Astrocyte (in vitro differentiated cells and primary cell): ENCODE data around the gene MAP4K4. TPM values are rescaled to one million over a fixed set of nuclear protein-coding genes. Genes with fewer than 3 reads are reported as not detected.

Source experiments
- DNase-seq: peaks from one replicate; pipeline ENCODE4 v3.0.0-alpha.2; 2010; ENCODE audit warnings: low read depth
- FAIRE-seq: peaks from 2 replicates; lab custom pipeline; 2011; peaks lifted over from hg19 to GRCh38; lab: Jason Lieb, UNC
- H2AFZ ChIP-seq: 2 replicates; pipeline ENCODE4 v1.6.0; 2012; ENCODE audit warnings: low read depth, low read length, inconsistent platforms
- H3K27ac ChIP-seq: 2 replicates; pipeline ENCODE4 v1.5.1; 2011; ENCODE audit warnings: low read depth, low read length, inconsistent platforms
- H3K27me3 ChIP-seq: 2 replicates; pipeline ENCODE4 v1.6.0; 2011; ENCODE audit warnings: low read length, inconsistent platforms; ENCODE audit not compliant: insufficient read depth
- H3K36me3 ChIP-seq: 2 replicates; pipeline ENCODE4 v1.5.1; 2011; ENCODE audit warnings: low read length, inconsistent platforms; ENCODE audit not compliant: insufficient read depth
- H3K4me1 ChIP-seq: 2 replicates; pipeline ENCODE4 v1.5.1; 2011; ENCODE audit warnings: low read length, inconsistent platforms; ENCODE audit not compliant: insufficient read depth
- H3K4me2 ChIP-seq: 2 replicates; pipeline ENCODE4 v1.6.0; 2012; ENCODE audit warnings: low read length, inconsistent platforms
- H3K4me3 ChIP-seq: 2 replicates; pipeline ENCODE4 v1.5.1; 2011; ENCODE audit warnings: low read depth, mild to moderate bottlenecking, low read length, inconsistent platforms; ENCODE audit not compliant: insufficient read depth
- H3K79me2 ChIP-seq: 2 replicates; pipeline ENCODE4 v1.6.0; 2012; ENCODE audit warnings: mild to moderate bottlenecking, low read length, inconsistent platforms; ENCODE audit not compliant: insufficient read depth
- H3K9ac ChIP-seq: 2 replicates; pipeline ENCODE4 v1.6.0; 2012; ENCODE audit warnings: mild to moderate bottlenecking, low read length, inconsistent platforms
- H3K9me3 ChIP-seq: 2 replicates; pipeline ENCODE4 v1.5.1; 2012; ENCODE audit warnings: low read depth, mild to moderate bottlenecking, low read length, inconsistent platforms; ENCODE audit not compliant: insufficient read depth
- H4K20me1 ChIP-seq: 2 replicates; pipeline ENCODE4 v1.6.0; 2012; ENCODE audit warnings: low read length, inconsistent platforms; ENCODE audit not compliant: insufficient read depth
- H3K27ac Mint-ChIP-seq: one replicate; pipeline ENCODE4 v1.8.0; 2021; ENCODE audit warnings: mild to moderate bottlenecking, mixed read lengths; ENCODE audit not compliant: unreplicated experiment
- H3K27me3 Mint-ChIP-seq: one replicate; pipeline ENCODE4 v1.8.0; 2021; ENCODE audit warnings: low read depth, mixed read lengths; ENCODE audit not compliant: unreplicated experiment
- H3K36me3 Mint-ChIP-seq: one replicate; pipeline ENCODE4 v1.8.0; 2021; ENCODE audit warnings: low read depth, mixed read lengths; ENCODE audit not compliant: unreplicated experiment
- H3K4me1 Mint-ChIP-seq: one replicate; pipeline ENCODE4 v1.8.0; 2021; ENCODE audit warnings: low read depth, mixed read lengths; ENCODE audit not compliant: unreplicated experiment
- H3K4me3 Mint-ChIP-seq: one replicate; pipeline ENCODE4 v1.8.0; 2021; ENCODE audit warnings: mild to moderate bottlenecking, moderate library complexity, mixed read lengths; ENCODE audit not compliant: unreplicated experiment
- H3K9me3 Mint-ChIP-seq: one replicate; pipeline ENCODE4 v1.8.0; 2021; ENCODE audit warnings: mild to moderate bottlenecking, mixed read lengths; ENCODE audit not compliant: unreplicated experiment
- EZH2 ChIP-seq: IDR thresholded peaks from 2 replicates; pipeline ENCODE4 v1.6.1; 2012; ENCODE audit warnings: mild to moderate bottlenecking, low read length, inconsistent platforms; ENCODE audit not compliant: insufficient read depth
- total RNA-seq: library from RNA; stranded (reverse); gene quantifications from 2 replicates; pipeline ENCODE4 v1.2.1, GENCODE V29; 2021
- TF ChIP-seq, protein P1 (sequence below): IDR thresholded peaks from 2 replicates; pipeline ENCODE4 v1.5.1; 2011; ENCODE audit warnings: low read depth, mild to moderate bottlenecking, inconsistent platforms, low read length, moderate library complexity; ENCODE audit not compliant: insufficient read depth

Gene MAP4K4
- total RNA-seq, 1 donor from 2014 or later = 231 TPM

DNA sequence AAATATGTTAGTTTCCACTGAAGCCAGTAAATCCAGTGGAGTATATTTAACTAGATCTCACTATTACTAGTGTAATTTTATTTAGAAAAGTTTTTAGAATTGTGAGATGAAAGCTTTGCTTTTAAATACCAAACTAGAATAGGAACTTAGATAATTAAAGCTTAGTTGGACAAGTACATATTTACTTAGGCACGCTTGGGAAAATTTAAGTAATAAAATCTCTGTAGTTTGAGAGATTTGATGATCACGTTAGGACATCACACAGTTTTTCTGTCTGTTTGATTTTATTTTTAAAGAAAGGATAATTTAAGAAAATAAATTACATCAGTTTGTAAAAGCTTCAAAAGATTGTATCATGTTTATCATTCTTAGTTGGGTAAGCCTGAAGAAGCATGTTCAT is 153.5 kb downstream of the MAP4K4 start:
- Histone ChIP-seq H3K36me3 (peaks cover 49% of the 10 kb centered on the region), H3K4me2 (no peak overlapping the region), H3K4me1 (no peaks in the 10 kb centered on the region), H3K27me3 (no peaks in the 10 kb centered on the region), H3K27ac (no peak overlapping the region), H4K20me1 (peaks cover 66% of the 10 kb centered on the region), H3K4me3 (no peak overlapping the region), H3K9me3 (no peaks in the 10 kb centered on the region), H2AFZ (no peak overlapping the region), H3K79me2 (peaks cover 74% of the 10 kb centered on the region), H3K9ac (no peak overlapping the region)
- H3K27ac Mint-ChIP-seq = no peak overlapping the region
- no peak for DNase-seq
- peaks cover 9% of the 10 kb centered on the region for H3K36me3 Mint-ChIP-seq
- no peaks in the 10 kb centered on the region for H3K27me3 Mint-ChIP-seq
- H3K4me1 Mint-ChIP-seq = peaks cover 10% of the 10 kb centered on the region
- no peaks in the 10 kb centered on the region for H3K9me3 Mint-ChIP-seq
- no peak for TF ChIP-seq EZH2
- TF ChIP-seq, protein P1, sequence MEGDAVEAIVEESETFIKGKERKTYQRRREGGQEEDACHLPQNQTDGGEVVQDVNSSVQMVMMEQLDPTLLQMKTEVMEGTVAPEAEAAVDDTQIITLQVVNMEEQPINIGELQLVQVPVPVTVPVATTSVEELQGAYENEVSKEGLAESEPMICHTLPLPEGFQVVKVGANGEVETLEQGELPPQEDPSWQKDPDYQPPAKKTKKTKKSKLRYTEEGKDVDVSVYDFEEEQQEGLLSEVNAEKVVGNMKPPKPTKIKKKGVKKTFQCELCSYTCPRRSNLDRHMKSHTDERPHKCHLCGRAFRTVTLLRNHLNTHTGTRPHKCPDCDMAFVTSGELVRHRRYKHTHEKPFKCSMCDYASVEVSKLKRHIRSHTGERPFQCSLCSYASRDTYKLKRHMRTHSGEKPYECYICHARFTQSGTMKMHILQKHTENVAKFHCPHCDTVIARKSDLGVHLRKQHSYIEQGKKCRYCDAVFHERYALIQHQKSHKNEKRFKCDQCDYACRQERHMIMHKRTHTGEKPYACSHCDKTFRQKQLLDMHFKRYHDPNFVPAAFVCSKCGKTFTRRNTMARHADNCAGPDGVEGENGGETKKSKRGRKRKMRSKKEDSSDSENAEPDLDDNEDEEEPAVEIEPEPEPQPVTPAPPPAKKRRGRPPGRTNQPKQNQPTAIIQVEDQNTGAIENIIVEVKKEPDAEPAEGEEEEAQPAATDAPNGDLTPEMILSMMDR = no peak
- no peak overlapping the region for H3K4me3 Mint-ChIP-seq
- no peak for FAIRE-seq

DNA sequence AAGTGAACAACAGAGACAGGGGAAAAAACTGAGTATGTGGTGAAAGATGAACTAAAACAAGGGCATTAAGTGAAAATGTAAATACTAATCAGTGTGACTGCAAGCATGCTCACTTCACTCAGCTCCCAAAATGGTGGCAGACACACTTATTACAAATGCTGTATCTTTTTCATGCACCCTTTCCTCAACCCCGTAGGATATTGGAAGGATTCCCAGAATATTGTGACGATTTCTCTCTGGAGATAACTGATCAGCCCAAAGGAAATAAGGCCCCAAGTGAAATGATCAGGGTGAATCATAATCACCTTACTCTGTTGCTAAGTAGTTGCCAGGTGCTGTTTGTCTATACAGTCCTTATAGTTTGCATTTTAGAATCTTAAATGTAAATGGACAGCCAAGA is 155.3 kb downstream of the MAP4K4 start:
- TF ChIP-seq, protein P1 = no peak
- TF ChIP-seq EZH2 = no peak
- peaks cover 48% of the 10 kb centered on the region for H3K36me3 ChIP-seq

DNA sequence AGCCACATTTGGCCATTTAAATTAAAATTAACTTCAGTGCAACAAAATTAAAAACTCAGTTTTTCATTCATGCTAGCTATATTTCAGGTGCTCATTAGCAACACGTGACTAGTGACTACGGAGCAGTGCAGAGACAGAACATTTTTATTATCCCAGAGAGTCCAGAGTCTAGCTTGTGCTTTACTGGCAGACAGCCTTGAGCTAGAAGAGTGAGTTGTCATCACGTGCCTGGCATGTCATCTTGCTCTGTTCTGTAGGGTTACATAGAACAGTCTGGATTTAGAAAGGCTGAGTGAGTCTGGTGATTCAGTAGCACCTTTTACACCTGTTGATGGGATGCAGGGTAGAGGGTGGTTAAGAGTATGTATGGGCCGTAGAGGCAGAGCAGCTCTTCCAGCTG is 157.4 kb downstream of the MAP4K4 start:
- no peaks in the 10 kb centered on the region for H3K9me3 Mint-ChIP-seq
- no peak overlapping the region for H3K4me3 Mint-ChIP-seq
- Histone ChIP-seq H3K9ac (no peak overlapping the region), H3K4me2 (no peak overlapping the region), H3K27me3 (no peaks in the 10 kb centered on the region), H3K36me3 (peaks cover 58% of the 10 kb centered on the region), H4K20me1 (peaks cover 76% of the 10 kb centered on the region), H2AFZ (no peak overlapping the region), H3K4me3 (no peak overlapping the region), H3K9me3 (no peaks in the 10 kb centered on the region), H3K4me1 (no peaks in the 10 kb centered on the region), H3K79me2 (peaks cover 74% of the 10 kb centered on the region), H3K27ac (no peak overlapping the region)
- TF ChIP-seq, protein P1 = no peak
- no peak for TF ChIP-seq EZH2
- H3K36me3 Mint-ChIP-seq = peaks cover 13% of the 10 kb centered on the region
- no peak for DNase-seq
- H3K27ac Mint-ChIP-seq = no peak overlapping the region
- H3K4me1 Mint-ChIP-seq = peaks cover 12% of the 10 kb centered on the region
- FAIRE-seq = no peak
- H3K27me3 Mint-ChIP-seq = no peaks in the 10 kb centered on the region

More for the DNA sequence above, 155.3 kb downstream of the MAP4K4 start:
- no peak overlapping the region for H2AFZ ChIP-seq
- H3K27me3 Mint-ChIP-seq = no peaks in the 10 kb centered on the region
- no peaks in the 10 kb centered on the region for H3K9me3 ChIP-seq
- no peak overlapping the region for H3K9ac ChIP-seq
- H3K4me3 ChIP-seq = no peak overlapping the region
- H3K4me1 Mint-ChIP-seq = peaks cover 17% of the 10 kb centered on the region
- H3K4me2 ChIP-seq = no peak overlapping the region
- peaks cover 12% of the 10 kb centered on the region for H3K36me3 Mint-ChIP-seq
- peaks cover 69% of the 10 kb centered on the region for H4K20me1 ChIP-seq
- H3K79me2 ChIP-seq = peaks cover 76% of the 10 kb centered on the region
- FAIRE-seq = no peak
- no peaks in the 10 kb centered on the region for H3K27me3 ChIP-seq
- no peak for DNase-seq
- H3K4me1 ChIP-seq = no peaks in the 10 kb centered on the region
- no peaks in the 10 kb centered on the region for H3K9me3 Mint-ChIP-seq
- H3K27ac Mint-ChIP-seq = no peak overlapping the region
- no peak overlapping the region for H3K27ac ChIP-seq
- H3K4me3 Mint-ChIP-seq = no peak overlapping the region
